HEK293 (cell line): ENCODE results near the gene ADSS1.

Source experiments
- BCL11B ChIP-seq: fragments of 450-650 bp; formaldehyde crosslinking; IDR thresholded peaks from 2 replicates; pipeline ENCODE4 v1.5.1; 2016; ENCODE audit warnings: low read depth, missing biosample characterization, missing genetic modification characterization
- CTCF ChIP-seq: fragments of 450-650 bp; formaldehyde crosslinking; IDR thresholded peaks from 2 replicates; pipeline ENCODE4 v1.5.1; 2016; ENCODE audit warnings: missing biosample characterization, missing genetic modification characterization
- KLF1 ChIP-seq: fragments of 450-650 bp; formaldehyde crosslinking; IDR thresholded peaks from 2 replicates; pipeline ENCODE4 v1.5.1; 2016; ENCODE audit warnings: missing biosample characterization, missing genetic modification characterization
- ZNF239 ChIP-seq: fragments of 450-650 bp; formaldehyde crosslinking; IDR thresholded peaks from 2 replicates; pipeline ENCODE4 v1.5.1; 2016; ENCODE audit warnings: missing biosample characterization, missing genetic modification characterization
- ZNF449 ChIP-seq: fragments of 450-650 bp; formaldehyde crosslinking; IDR thresholded peaks from 2 replicates; pipeline ENCODE4 v1.5.1; 2017; ENCODE audit warnings: missing biosample characterization, mild to moderate bottlenecking, missing genetic modification characterization, moderate library complexity
- ZNF514 ChIP-seq: fragments of 450-650 bp; formaldehyde crosslinking; IDR thresholded peaks from 2 replicates; pipeline ENCODE4 v1.5.1; 2016; ENCODE audit warnings: missing biosample characterization, missing genetic modification characterization
- ZNF658 ChIP-seq: fragments of 450-650 bp; formaldehyde crosslinking; IDR thresholded peaks from 2 replicates; pipeline ENCODE4; 2016; ENCODE audit warnings: missing biosample characterization, missing genetic modification characterization
- ZNF792 ChIP-seq: fragments of 450-650 bp; formaldehyde crosslinking; IDR thresholded peaks from 2 replicates; pipeline ENCODE4 v1.5.1; 2016; ENCODE audit warnings: missing biosample characterization, missing genetic modification characterization

- TF ChIP-seq CTCF (no peak), ZNF449 (tag by site-specific recombination) (no peak), ZNF239 (tag by site-specific recombination) (no peak), ZNF792 (tag by site-specific recombination) (no peak), KLF1 (tag by site-specific recombination) (no peak), ZNF658 (tag by site-specific recombination) (no peak), ZNF514 (tag by site-specific recombination) (no peak), BCL11B (tag by site-specific recombination) (no peak)
Measured at GRCh38 chr14:104681689-104682074, 42.3 kb upstream of the ADSS1 start.
